ENCODE results near the gene ANKS1B. TPM values are rescaled to one million over a fixed set of nuclear protein-coding genes. Genes with fewer than 3 reads are reported as not detected.
"Not testable (repeated sequence)": the region's sequence is repeated elsewhere in the genome, so short reads cannot be mapped to it uniquely, and the experiment has no call there.

ANKS1B gene
- total RNA-seq, 2 experiments from 2014 or later, result not detected

GRCh38 chr12:98973395-98973794 is 1011.3 kb downstream of the ANKS1B start:
- intact Hi-C loops (cut with micrococcal nuclease), result no loop called here
- CTCF ChIA-PET, result interaction anchor here (0.6 kb wide), 1 partner anchor 375 kb away, joined by 3 read pairs; no protein-coding TSS in a partner anchor
- no peaks in the 10 kb centered on the region for H3K36me3 Mint-ChIP-seq (ENCODE audit: low read depth)
- no peaks in the 10 kb centered on the region for H3K27me3 Mint-ChIP-seq (ENCODE audit: low read depth)
- H3K4me1 Mint-ChIP-seq (ENCODE audit: low read depth), result no peaks in the 10 kb centered on the region
- no peak overlapping the region for H3K4me3 Mint-ChIP-seq
- no peak overlapping the region for H3K27ac Mint-ChIP-seq
- H3K9me3 Mint-ChIP-seq, result peaks cover 1% of the 10 kb centered on the region
- DNase-seq, result no peak

GRCh38 chr12:98970950-98971349 is 1013.8 kb downstream of the ANKS1B start:
- CTCF ChIA-PET, result no interaction called here
- no peaks in the 10 kb centered on the region for H3K27me3 Mint-ChIP-seq (ENCODE audit: low read depth)
- intact Hi-C loops (cut with micrococcal nuclease), result no loop called here

DNA sequence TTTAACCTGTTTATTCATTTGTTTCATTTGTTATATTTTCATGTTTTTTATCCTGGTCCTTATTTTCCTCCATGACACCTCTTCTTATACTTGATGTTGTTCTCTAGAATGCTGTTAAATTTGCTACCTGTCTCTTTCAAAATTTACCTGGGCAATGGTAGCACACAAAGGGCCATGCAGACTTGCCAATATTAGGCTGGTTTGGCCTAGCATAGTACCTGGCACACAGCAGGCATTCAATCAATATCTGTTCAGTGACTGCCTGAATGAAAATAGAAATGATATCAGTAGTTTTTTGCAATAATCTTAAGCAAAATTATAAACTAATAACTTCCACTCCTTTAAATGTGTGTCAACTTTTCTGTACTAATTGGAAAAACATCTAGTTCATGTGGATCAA is 1014.5 kb downstream of the ANKS1B start:
- Mint-ChIP-seq H3K4me3 (no peak overlapping the region), H3K4me1 (ENCODE audit: low read depth) (no peaks in the 10 kb centered on the region), H3K36me3 (ENCODE audit: low read depth) (no peaks in the 10 kb centered on the region), H3K27me3 (ENCODE audit: low read depth) (no peaks in the 10 kb centered on the region), H3K27ac (no peak overlapping the region), H3K9me3 (no peaks in the 10 kb centered on the region)
- CTCF ChIA-PET, result no interaction called here
- no peak for DNase-seq
- intact Hi-C loops (cut with micrococcal nuclease), result no loop called here

More at GRCh38 chr12:98970950-98971349, 1013.8 kb downstream of the ANKS1B start:
- Mint-ChIP-seq H3K4me1 (ENCODE audit: low read depth) (no peaks in the 10 kb centered on the region), H3K4me3 (no peak overlapping the region), H3K36me3 (ENCODE audit: low read depth) (no peaks in the 10 kb centered on the region), H3K9me3 (peaks cover 1% of the 10 kb centered on the region), H3K27ac (no peak overlapping the region)
- no peak for DNase-seq

GRCh38 chr12:98968896-98969295 is 1015.8 kb downstream of the ANKS1B start:
- intact Hi-C loops (cut with micrococcal nuclease), result no loop called here
- no peaks in the 10 kb centered on the region for H3K4me1 Mint-ChIP-seq (ENCODE audit: low read depth)
- H3K27ac Mint-ChIP-seq, result no peak overlapping the region
- CTCF ChIA-PET, result no interaction called here
- H3K9me3 Mint-ChIP-seq, result no peaks in the 10 kb centered on the region
- no peak overlapping the region for H3K4me3 Mint-ChIP-seq
- no peaks in the 10 kb centered on the region for H3K27me3 Mint-ChIP-seq (ENCODE audit: low read depth)
- H3K36me3 Mint-ChIP-seq (ENCODE audit: low read depth), result no peaks in the 10 kb centered on the region
- no peak for DNase-seq

- H3K9me3 Mint-ChIP-seq, result peaks cover 11% of the 10 kb centered on the region
- H3K27ac Mint-ChIP-seq; DNase-seq; H3K4me3 Mint-ChIP-seq; H3K4me1 Mint-ChIP-seq (ENCODE audit: low read depth); intact Hi-C loops (cut with micrococcal nuclease); H3K36me3 Mint-ChIP-seq (ENCODE audit: low read depth); H3K27me3 Mint-ChIP-seq (ENCODE audit: low read depth): not testable (repeated sequence)
- CTCF ChIA-PET, result interaction anchor here (0.7 to 1.7 kb wide), 2 partner anchors 18 to 42 kb away, joined by 3 to 6 read pairs; no protein-coding TSS in a partner anchor
Measured at GRCh38 chr12:98957135-98957534, 1027.6 kb downstream of the ANKS1B start.

GRCh38 chr12:98955284-98955683 is 1029.5 kb downstream of the ANKS1B start:
- intact Hi-C loops (cut with micrococcal nuclease), result no loop called here
- DNase-seq, result peak; percentile 5

GRCh38 chr12:98954506-98954905 is 1030.2 kb downstream of the ANKS1B start:
- H3K9me3 Mint-ChIP-seq, result no peaks in the 10 kb centered on the region
- H3K27me3 Mint-ChIP-seq (ENCODE audit: low read depth), result peaks cover 6% of the 10 kb centered on the region
- no peak overlapping the region for H3K4me3 Mint-ChIP-seq
- H3K4me1 Mint-ChIP-seq (ENCODE audit: low read depth), result no peaks in the 10 kb centered on the region
- CTCF ChIA-PET, result interaction anchor here (0.6 kb wide), 1 partner anchor 233 kb away, joined by 3 read pairs; no protein-coding TSS in a partner anchor
- no peak for DNase-seq
- H3K27ac Mint-ChIP-seq, result no peak overlapping the region
- intact Hi-C loops (cut with micrococcal nuclease), result no loop called here
- no peaks in the 10 kb centered on the region for H3K36me3 Mint-ChIP-seq (ENCODE audit: low read depth)

More at GRCh38 chr12:98955284-98955683, 1029.5 kb downstream of the ANKS1B start:
- H3K27me3 Mint-ChIP-seq (ENCODE audit: low read depth), result peaks cover 6% of the 10 kb centered on the region
- CTCF ChIA-PET, result no interaction called here
- H3K36me3 Mint-ChIP-seq (ENCODE audit: low read depth), result no peaks in the 10 kb centered on the region
- H3K4me3 Mint-ChIP-seq, result no peak overlapping the region
- H3K27ac Mint-ChIP-seq, result no peak overlapping the region
- H3K4me1 Mint-ChIP-seq (ENCODE audit: low read depth), result no peaks in the 10 kb centered on the region
- peaks cover 4% of the 10 kb centered on the region for H3K9me3 Mint-ChIP-seq

DNA sequence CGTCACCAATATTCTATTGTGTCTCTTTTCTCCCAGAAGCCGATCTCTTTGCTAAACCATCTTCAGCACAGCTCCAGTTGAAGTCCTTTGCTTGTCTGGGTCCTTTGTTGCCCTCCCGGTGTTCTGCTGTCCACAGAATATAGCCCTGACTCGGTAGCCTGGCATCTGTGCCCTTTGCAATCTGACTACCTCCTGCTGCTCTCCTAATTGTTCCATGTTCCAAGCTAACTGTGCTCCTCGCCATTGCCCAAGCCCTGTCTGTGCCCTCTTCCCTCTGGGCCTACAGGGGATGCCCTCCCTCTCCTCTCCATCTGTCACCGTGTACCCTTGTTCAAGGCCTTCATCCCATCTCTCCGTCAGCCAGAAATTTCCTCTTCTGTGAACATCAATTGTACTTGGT is 1033.3 kb downstream of the ANKS1B start:
- Mint-ChIP-seq H3K27ac (no peak overlapping the region), H3K27me3 (ENCODE audit: low read depth) (peaks cover 3% of the 10 kb centered on the region), H3K36me3 (ENCODE audit: low read depth) (no peaks in the 10 kb centered on the region), H3K9me3 (no peaks in the 10 kb centered on the region), H3K4me1 (ENCODE audit: low read depth) (no peaks in the 10 kb centered on the region), H3K4me3 (no peak overlapping the region)
- intact Hi-C loops (cut with micrococcal nuclease), result no loop called here
- no peak for DNase-seq
- CTCF ChIA-PET, result no interaction called here

GRCh38 chr12:98948343-98948949 is 1036.3 kb downstream of the ANKS1B start:
- Mint-ChIP-seq H3K9me3 (no peaks in the 10 kb centered on the region), H3K27ac (no peak overlapping the region), H3K4me1 (ENCODE audit: low read depth) (no peaks in the 10 kb centered on the region), H3K4me3 (no peak overlapping the region), H3K27me3 (ENCODE audit: low read depth) (no peaks in the 10 kb centered on the region), H3K36me3 (ENCODE audit: low read depth) (no peaks in the 10 kb centered on the region)
- CTCF ChIA-PET, result interaction anchor here (0.6 to 0.7 kb wide), 2 partner anchors 7 to 50 kb away, joined by 3 read pairs; no protein-coding TSS in a partner anchor
- DNase-seq, result no peak
- intact Hi-C loops (cut with micrococcal nuclease), result no loop called here

- Mint-ChIP-seq H3K9me3 (no peaks in the 10 kb centered on the region), H3K36me3 (ENCODE audit: low read depth) (no peaks in the 10 kb centered on the region), H3K4me1 (ENCODE audit: low read depth) (no peaks in the 10 kb centered on the region), H3K27ac (no peak overlapping the region), H3K27me3 (ENCODE audit: low read depth) (peaks cover 2% of the 10 kb centered on the region), H3K4me3 (no peak overlapping the region)
- intact Hi-C loops (cut with micrococcal nuclease), result no loop called here
- DNase-seq, result no peak
- CTCF ChIA-PET, result no interaction called here
Measured at GRCh38 chr12:98945864-98946263, 1038.9 kb downstream of the ANKS1B start.

- DNase-seq, result no peak
- intact Hi-C loops (cut with micrococcal nuclease), result loop anchor here (2.0 kb wide), 1 partner anchor 215 kb away; no protein-coding TSS in a partner anchor
- Mint-ChIP-seq H3K27me3 (ENCODE audit: low read depth) (peaks cover 23% of the 10 kb centered on the region), H3K36me3 (ENCODE audit: low read depth) (no peaks in the 10 kb centered on the region), H3K4me3 (no peak overlapping the region), H3K9me3 (peaks cover 5% of the 10 kb centered on the region), H3K27ac (no peak overlapping the region), H3K4me1 (ENCODE audit: low read depth) (no peaks in the 10 kb centered on the region)
- CTCF ChIA-PET, result interaction anchor here (0.6 kb wide), 1 partner anchor 17 kb away, joined by 3 read pairs; no protein-coding TSS in a partner anchor
Measured at GRCh38 chr12:98939926-98940325, 1044.8 kb downstream of the ANKS1B start.

GRCh38 chr12:98939350-98939749 is 1045.4 kb downstream of the ANKS1B start:
- CTCF ChIA-PET, result interaction anchor here (0.6 kb wide), 1 partner anchor 17 kb away, joined by 3 read pairs; no protein-coding TSS in a partner anchor
- no peak overlapping the region for H3K4me3 Mint-ChIP-seq
- intact Hi-C loops (cut with micrococcal nuclease), result loop anchor here (2.0 kb wide), 1 partner anchor 215 kb away; no protein-coding TSS in a partner anchor

DNA sequence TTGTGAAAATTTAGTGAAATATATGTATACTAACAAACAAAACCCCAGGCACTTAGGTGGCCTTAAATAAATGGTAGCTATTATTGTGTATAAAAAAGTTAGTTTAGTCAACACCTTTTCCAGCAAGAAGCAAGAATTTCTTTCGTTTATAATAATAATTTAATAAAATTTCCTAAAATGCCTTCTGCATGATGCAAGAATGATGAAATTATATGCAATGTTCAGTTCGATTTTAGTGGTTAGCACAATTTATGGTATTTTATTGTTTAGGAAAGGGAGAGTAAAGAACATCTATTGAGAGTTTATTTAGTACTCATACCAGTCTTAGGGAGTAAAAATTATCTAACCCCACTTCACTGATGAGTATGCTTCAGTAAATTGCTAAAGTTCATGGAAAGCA is 1048.9 kb downstream of the ANKS1B start:
- H3K36me3 Mint-ChIP-seq (ENCODE audit: low read depth), result no peaks in the 10 kb centered on the region
- H3K27ac Mint-ChIP-seq, result no peak overlapping the region
- CTCF ChIA-PET, result no interaction called here
- H3K4me1 Mint-ChIP-seq (ENCODE audit: low read depth), result no peaks in the 10 kb centered on the region
- H3K9me3 Mint-ChIP-seq, result peaks cover 5% of the 10 kb centered on the region
- H3K4me3 Mint-ChIP-seq, result no peak overlapping the region
- H3K27me3 Mint-ChIP-seq (ENCODE audit: low read depth), result peaks cover 27% of the 10 kb centered on the region
- intact Hi-C loops (cut with micrococcal nuclease), result no loop called here
- DNase-seq, result no peak

More at GRCh38 chr12:98939350-98939749, 1045.4 kb downstream of the ANKS1B start:
- peaks cover 23% of the 10 kb centered on the region for H3K27me3 Mint-ChIP-seq (ENCODE audit: low read depth)
- peaks cover 5% of the 10 kb centered on the region for H3K9me3 Mint-ChIP-seq
- no peak overlapping the region for H3K27ac Mint-ChIP-seq
- peak; percentile 8 for DNase-seq
- no peaks in the 10 kb centered on the region for H3K4me1 Mint-ChIP-seq (ENCODE audit: low read depth)
- no peaks in the 10 kb centered on the region for H3K36me3 Mint-ChIP-seq (ENCODE audit: low read depth)

Measured in activated naive CD4-positive, alpha-beta T cell treated with anti-CD3 and anti-CD28 coated beads for 36 hours (primary cell).